MG63 (cell line): ENCODE data around the gene GNG4. TPM values are rescaled to one million over a fixed set of nuclear protein-coding genes. Genes with fewer than 3 reads are reported as not detected.
"Not testable (repeated sequence)": the region's sequence is repeated elsewhere in the genome, so short reads cannot be mapped to it uniquely, and the experiment has no call there.

Experiments
- DNase-seq: peaks from one replicate; pipeline ENCODE4 v3.0.0-alpha.2; 2020
- H3K27me3 ChIP-seq: fragments of 250-450 bp; sonication (Bioruptor Pico); 2 replicates; pipeline ENCODE4 v1.5.1; 2020; ENCODE audit warnings: mild to moderate bottlenecking, moderate library complexity
- H3K36me3 ChIP-seq: fragments of 250-450 bp; sonication (Bioruptor Pico); 2 replicates; pipeline ENCODE4 v1.5.1; 2020; ENCODE audit warnings: mild to moderate bottlenecking, moderate library complexity
- H3K4me3 ChIP-seq: fragments of 250-450 bp; sonication (Bioruptor Pico); 2 replicates; pipeline ENCODE4 v1.5.1; 2020; ENCODE audit warnings: mild to moderate bottlenecking, moderate library complexity
- H3K9me3 ChIP-seq: fragments of 250-450 bp; sonication (Bioruptor Pico); 2 replicates; pipeline ENCODE4 v1.5.1; 2020; ENCODE audit warnings: mild to moderate bottlenecking, moderate library complexity
- total RNA-seq: library from RNA; depleted of rRNA; stranded (reverse); fragments of >200 nt; shearing (Covaris generic); gene quantifications from 2 replicates; pipeline ENCODE4 v1.2.3, GENCODE V29; 2014; ENCODE audit warnings: low replicate concordance

Gene GNG4
- total RNA-seq, 1 experiment from 2014 or later, result 6.1 TPM

DNA sequence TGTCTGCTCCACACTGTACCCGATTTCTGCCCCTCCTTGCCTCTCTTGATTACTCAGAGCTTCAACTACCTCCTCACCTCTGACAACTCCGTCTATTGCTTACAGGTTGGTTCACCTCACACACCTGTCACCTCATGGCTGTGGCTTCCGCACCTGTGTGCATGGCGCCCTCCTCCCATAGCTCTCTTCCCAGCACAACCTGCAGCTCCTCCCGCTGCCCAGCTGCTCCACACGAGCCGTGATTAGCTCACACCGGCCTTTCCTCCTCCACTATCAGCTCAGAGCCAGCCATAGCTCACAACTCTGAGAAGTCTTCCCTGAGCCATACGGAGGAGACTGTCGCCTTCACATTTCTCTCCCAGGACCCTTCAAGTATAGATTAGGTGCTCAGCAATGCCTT is 67.5 kb downstream of the GNG4 start:
- Histone ChIP-seq H3K4me3 (no peak overlapping the region), H3K9me3 (0 out of 2 replicates have a peak, but pooled peaks cover 4% of the 10 kb centered on the region), H3K36me3 (no peaks in the 10 kb centered on the region), H3K27me3 (no peaks in the 10 kb centered on the region)
- no peak for DNase-seq

DNA sequence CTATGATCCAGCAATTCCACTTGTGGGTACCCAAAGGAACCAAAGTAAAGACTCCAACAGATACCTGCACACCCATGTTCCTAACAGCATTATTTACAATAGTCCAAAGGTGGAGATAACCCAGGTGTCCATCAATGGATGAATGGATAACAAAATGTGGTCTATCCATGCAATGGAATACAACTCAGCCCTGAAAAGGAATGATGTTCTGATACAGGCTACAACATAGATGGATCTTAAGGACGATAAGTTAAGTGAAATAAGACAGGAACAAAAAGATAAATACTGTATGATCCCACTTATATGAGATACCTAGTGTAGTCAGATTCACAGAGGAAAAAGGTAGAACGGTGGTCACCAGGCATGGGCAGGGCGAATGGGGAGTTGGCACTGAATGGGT is 69.7 kb downstream of the GNG4 start:
- Histone ChIP-seq H3K36me3 (no peaks in the 10 kb centered on the region), H3K27me3 (no peaks in the 10 kb centered on the region), H3K4me3 (no peak overlapping the region), H3K9me3 (no peaks in the 10 kb centered on the region)
- no peak for DNase-seq

GRCh38 chr1:235575597-235575996 is 74.0 kb downstream of the GNG4 start:
- no peak overlapping the region for H3K4me3 ChIP-seq
- DNase-seq, result no peak
- H3K27me3 ChIP-seq, result no peaks in the 10 kb centered on the region
- H3K36me3 ChIP-seq, result no peaks in the 10 kb centered on the region
- no peaks in the 10 kb centered on the region for H3K9me3 ChIP-seq

- no peak for DNase-seq
- Histone ChIP-seq H3K27me3 (no peaks in the 10 kb centered on the region), H3K4me3 (no peak overlapping the region), H3K36me3 (no peaks in the 10 kb centered on the region), H3K9me3 (no peaks in the 10 kb centered on the region)
Measured at GRCh38 chr1:235573880-235574279, 75.7 kb downstream of the GNG4 start.

GRCh38 chr1:235572971-235573370 is 76.6 kb downstream of the GNG4 start:
- H3K4me3 ChIP-seq, H3K9me3 ChIP-seq, DNase-seq, H3K36me3 ChIP-seq, H3K27me3 ChIP-seq: not testable (repeated sequence)

DNA sequence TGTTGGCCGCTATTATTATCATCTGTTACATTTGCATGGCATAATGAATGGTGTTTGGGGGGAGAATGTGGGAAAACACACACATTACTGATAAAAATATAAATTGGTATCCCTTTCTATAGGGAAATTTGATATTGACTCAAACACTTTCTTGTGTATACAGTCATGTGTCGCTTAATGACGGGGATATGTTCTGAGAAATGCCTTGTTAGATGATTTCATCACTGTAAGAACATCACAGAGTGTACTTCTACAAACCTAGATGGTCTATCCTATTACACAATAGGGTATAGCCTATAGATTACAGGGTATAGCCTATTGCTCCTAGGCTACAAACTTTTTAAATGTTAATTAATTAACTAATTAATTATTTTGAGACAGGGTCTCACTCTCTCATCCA is 78.1 kb downstream of the GNG4 start:
- no peaks in the 10 kb centered on the region for H3K36me3 ChIP-seq
- H3K27me3 ChIP-seq, result no peaks in the 10 kb centered on the region
- no peak overlapping the region for H3K4me3 ChIP-seq
- DNase-seq, result no peak
- no peaks in the 10 kb centered on the region for H3K9me3 ChIP-seq

GRCh38 chr1:235567812-235568503 is 81.6 kb downstream of the GNG4 start:
- H3K9me3 ChIP-seq, result no peaks in the 10 kb centered on the region
- no peak for DNase-seq
- H3K4me3 ChIP-seq, result no peak overlapping the region
- no peaks in the 10 kb centered on the region for H3K36me3 ChIP-seq
- H3K27me3 ChIP-seq, result no peaks in the 10 kb centered on the region

DNA sequence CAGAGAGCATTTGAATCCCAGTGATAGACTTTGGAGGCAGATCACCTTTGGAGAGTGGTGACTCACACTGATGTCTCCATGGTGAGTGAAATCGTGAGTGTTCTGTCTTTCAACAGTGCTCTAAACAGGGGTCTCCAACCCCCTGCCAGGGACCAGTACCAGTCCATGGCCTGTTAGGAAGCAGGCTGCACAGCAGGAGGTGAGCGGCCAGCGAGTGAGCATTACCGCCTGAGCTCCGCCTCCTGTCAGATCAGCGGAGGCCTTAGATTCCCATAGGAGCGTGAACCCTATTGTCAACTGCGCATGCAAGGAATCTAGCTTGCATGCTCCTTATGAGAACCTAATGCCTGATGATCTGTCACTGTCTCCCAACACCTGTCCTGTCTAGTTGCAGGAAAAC is 83.5 kb downstream of the GNG4 start:
- Histone ChIP-seq H3K27me3 (no peaks in the 10 kb centered on the region), H3K36me3 (no peaks in the 10 kb centered on the region), H3K4me3 (no peak overlapping the region), H3K9me3 (no peaks in the 10 kb centered on the region)
- no peak for DNase-seq

DNA sequence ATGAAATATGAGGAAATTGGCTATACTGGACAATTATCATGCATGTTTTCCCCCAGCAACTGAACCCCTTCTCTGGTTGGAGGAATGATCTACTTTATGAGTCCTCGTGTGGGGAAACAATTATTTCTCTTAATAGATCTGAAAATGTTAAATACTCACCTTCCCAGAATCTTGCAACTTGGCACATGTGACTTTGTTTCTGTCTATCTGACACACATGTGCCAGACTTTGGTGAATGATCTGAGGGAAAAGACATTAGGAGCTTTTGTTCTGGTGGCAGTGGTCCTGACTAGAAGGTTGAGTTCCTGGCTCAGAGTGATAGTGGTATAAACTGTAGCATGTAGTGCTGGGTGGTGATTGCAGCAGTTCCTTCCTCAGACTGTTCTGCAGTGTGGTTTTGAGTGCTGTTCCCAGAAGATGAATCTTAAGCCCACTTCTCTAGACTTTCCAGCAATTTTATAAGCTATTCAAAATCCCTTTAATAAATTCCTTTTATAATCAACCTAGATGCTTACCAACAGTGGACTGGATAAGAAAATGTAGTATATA is 86.0 kb downstream of the GNG4 start:
- DNase-seq, result no peak
- no peaks in the 10 kb centered on the region for H3K9me3 ChIP-seq
- H3K36me3 ChIP-seq, result no peaks in the 10 kb centered on the region
- H3K27me3 ChIP-seq, result no peaks in the 10 kb centered on the region
- no peak overlapping the region for H3K4me3 ChIP-seq

- no peaks in the 10 kb centered on the region for H3K9me3 ChIP-seq
- H3K36me3 ChIP-seq, result no peaks in the 10 kb centered on the region
- no peak for DNase-seq
Measured at GRCh38 chr1:235562589-235562988, 87.0 kb downstream of the GNG4 start.

GRCh38 chr1:235558621-235559169 is 90.9 kb downstream of the GNG4 start:
- Histone ChIP-seq H3K36me3 (no peaks in the 10 kb centered on the region), H3K27me3 (no peaks in the 10 kb centered on the region), H3K9me3 (no peaks in the 10 kb centered on the region), H3K4me3 (no peak overlapping the region)
- no peak for DNase-seq

More at GRCh38 chr1:235562589-235562988, 87.0 kb downstream of the GNG4 start:
- H3K27me3 ChIP-seq, result no peaks in the 10 kb centered on the region
- H3K4me3 ChIP-seq, result no peak overlapping the region

GRCh38 chr1:235557495-235557894 is 92.1 kb downstream of the GNG4 start:
- Histone ChIP-seq H3K27me3 (no peaks in the 10 kb centered on the region), H3K36me3 (no peaks in the 10 kb centered on the region), H3K9me3 (no peaks in the 10 kb centered on the region), H3K4me3 (no peak overlapping the region)
- no peak for DNase-seq

DNA sequence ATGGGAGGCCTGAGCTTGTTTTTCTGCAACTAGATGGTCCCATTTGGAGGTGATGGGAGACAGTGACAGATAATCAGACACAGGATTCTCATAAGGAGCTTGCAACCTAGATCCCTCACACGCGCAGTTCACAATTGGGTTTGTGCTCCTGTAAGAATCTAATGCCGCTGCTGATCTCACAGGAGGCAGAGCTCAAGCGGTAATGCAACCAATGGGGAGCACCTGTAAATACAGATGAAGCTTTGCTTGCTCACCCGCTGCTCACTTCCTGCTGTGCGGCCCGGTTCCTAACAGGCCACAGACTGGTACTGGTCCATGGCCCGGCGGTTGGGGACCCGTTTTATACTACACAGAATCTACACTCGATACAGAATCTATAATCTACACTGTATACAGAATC is 92.8 kb downstream of the GNG4 start:
- no peak for DNase-seq
- no peaks in the 10 kb centered on the region for H3K9me3 ChIP-seq

DNA sequence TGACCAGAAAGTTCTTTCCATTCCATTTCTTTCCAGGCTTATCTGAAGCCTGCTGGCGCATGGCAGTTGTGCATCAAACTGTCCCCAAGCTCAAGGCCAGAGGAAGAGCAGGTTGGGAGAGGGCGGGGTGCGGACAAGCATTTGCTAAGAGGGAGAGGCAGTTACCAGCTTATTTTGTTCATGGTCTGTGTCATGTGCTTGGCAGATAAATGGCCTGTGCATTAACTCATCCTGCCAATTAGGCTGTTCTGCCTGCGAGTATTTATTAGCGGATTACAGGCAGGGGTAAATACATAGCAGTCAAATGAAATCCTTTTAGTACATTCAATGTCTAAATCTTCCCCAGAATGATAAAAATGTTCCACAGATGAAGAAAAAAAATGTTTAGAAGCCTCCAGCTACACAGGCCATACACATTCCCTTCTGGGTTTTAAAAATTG is 96.5 kb downstream of the GNG4 start:
- Histone ChIP-seq H3K36me3 (no peaks in the 10 kb centered on the region), H3K9me3 (no peaks in the 10 kb centered on the region), H3K4me3 (no peak overlapping the region), H3K27me3 (no peaks in the 10 kb centered on the region)
- DNase-seq, result no peak

More for the DNA sequence above, 92.8 kb downstream of the GNG4 start:
- H3K36me3 ChIP-seq, result no peaks in the 10 kb centered on the region
- H3K27me3 ChIP-seq, result no peaks in the 10 kb centered on the region
- H3K4me3 ChIP-seq, result no peak overlapping the region

GRCh38 chr1:235552146-235552716 is 97.4 kb downstream of the GNG4 start:
- H3K27me3 ChIP-seq, result no peaks in the 10 kb centered on the region
- no peak for DNase-seq

DNA sequence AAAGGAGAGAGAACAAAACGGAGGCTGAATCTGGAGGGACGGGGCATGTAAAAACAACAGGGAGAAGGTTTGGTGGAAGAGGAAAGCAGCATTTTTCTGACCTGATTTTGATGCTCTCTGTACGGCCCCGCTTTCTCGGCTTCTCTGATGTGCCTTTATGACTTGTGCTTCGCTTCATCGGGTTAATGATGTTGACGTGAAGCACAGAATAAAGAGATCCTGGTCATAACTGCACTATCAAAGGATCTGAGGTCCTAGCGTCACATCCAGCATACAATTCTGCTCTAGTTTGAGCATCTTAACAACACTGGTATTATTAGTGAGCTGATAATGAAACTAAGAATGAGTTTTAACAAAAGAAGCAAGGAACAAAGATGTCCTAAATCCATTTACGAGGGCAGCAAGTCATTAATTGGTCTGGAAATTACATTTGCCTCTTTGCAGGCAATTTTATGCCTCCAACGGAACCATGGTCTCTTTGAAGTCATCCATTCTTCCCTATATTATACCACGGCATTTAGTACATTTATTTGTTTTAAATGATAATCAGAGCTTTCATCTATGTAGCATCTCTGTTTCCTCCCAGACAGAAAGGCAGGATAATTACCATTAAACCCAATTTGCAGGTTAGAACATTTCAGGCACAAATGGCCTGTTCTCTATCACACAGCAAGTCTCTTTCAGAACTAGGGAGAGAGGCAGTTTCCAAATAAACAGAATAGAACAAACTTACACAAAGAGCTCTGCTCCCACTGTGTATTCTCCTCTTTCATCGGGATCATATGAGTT is 100.0 kb downstream of the GNG4 start:
- Histone ChIP-seq H3K4me3 (no peak overlapping the region), H3K36me3 (no peaks in the 10 kb centered on the region), H3K27me3 (no peaks in the 10 kb centered on the region), H3K9me3 (no peaks in the 10 kb centered on the region)
- no peak for DNase-seq

More at GRCh38 chr1:235552146-235552716, 97.4 kb downstream of the GNG4 start:
- Histone ChIP-seq H3K4me3 (no peak overlapping the region), H3K9me3 (no peaks in the 10 kb centered on the region), H3K36me3 (no peaks in the 10 kb centered on the region)
